Large intestine (tissue), 3 donors: ENCODE results near the gene TGM1. TPM values are rescaled to one million over a fixed set of nuclear protein-coding genes. Genes with fewer than 3 reads are reported as not detected.

Experiments used
- DNase-seq, 2 donors: peaks; one replicate each; pipeline versions ENCODE4 v3.0.0 to v3.0.0-alpha.2; 2013
- H3K27ac ChIP-seq: one replicate; pipeline ENCODE4 v1.5.1; 2013; ENCODE audit warnings: low read length
- H3K27me3 ChIP-seq: 2 replicates; pipeline ENCODE4 v1.6.1; 2013; ENCODE audit warnings: low read length; ENCODE audit not compliant: control insufficient read depth, insufficient read depth
- H3K36me3 ChIP-seq: 2 replicates; pipeline ENCODE4 v1.6.1; 2013; ENCODE audit warnings: low read length; ENCODE audit not compliant: control insufficient read depth, insufficient read depth
- H3K4me1 ChIP-seq: one replicate; pipeline ENCODE4 v1.6.1; 2013; ENCODE audit warnings: low read length; ENCODE audit not compliant: control insufficient read depth, insufficient read depth
- H3K4me3 ChIP-seq: one replicate; pipeline ENCODE4 v1.5.1; 2013; ENCODE audit warnings: low read length
- H3K9me3 ChIP-seq: one replicate; pipeline ENCODE4 v1.6.1; 2013; ENCODE audit warnings: mild to moderate bottlenecking, low read depth, low read length, moderate library complexity; ENCODE audit not compliant: control insufficient read depth
- WGBS: methylation state at CpG from one replicate; pipeline ENCODE4 v1.1.5; 2013; ENCODE audit warnings: low lambda C conversion rate; ENCODE audit not compliant: insufficient coverage; 5-methylcytosine and 5-hydroxymethylcytosine counted together
- polyA plus RNA-seq: library from polyadenylated mRNA; unstranded; fragments of 120-200 nt; gene quantifications from one replicate; pipeline ENCODE4 v1.2.1, GENCODE V29; 2013

The TGM1 gene
- polyA plus RNA-seq, 1 donor = 8.6 TPM

DNA sequence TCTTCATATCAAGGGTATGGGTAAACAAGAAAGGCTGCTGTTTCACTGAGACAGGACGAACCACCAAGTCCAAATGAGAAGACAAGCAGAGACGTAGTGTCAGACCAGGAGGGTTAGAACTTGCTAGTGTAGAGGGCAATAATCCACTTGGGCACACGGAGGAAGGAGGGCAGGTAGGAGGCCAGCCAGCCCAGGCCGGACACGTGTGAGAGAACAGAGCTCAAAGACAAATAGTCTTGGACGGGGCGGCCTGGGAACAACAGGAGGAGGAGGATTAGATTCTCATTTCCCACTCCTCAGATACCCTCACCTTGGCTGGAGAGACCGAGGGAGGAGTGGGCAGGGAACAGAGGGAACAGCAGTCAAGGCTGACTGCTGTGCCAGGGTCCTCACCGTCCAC, 27.8 kb upstream of the TGM1 start:
- no CpG with 5 or more reads among the region's 9 CpGs for WGBS
- H3K4me1 ChIP-seq = no peaks in the 10 kb centered on the region
- DNase-seq = no peak
- peaks cover 46% of the 10 kb centered on the region for H3K36me3 ChIP-seq
- no peaks in the 10 kb centered on the region for H3K27me3 ChIP-seq
- H3K4me3 ChIP-seq = no peak overlapping the region
- no peaks in the 10 kb centered on the region for H3K9me3 ChIP-seq
- no peak overlapping the region for H3K27ac ChIP-seq

DNA sequence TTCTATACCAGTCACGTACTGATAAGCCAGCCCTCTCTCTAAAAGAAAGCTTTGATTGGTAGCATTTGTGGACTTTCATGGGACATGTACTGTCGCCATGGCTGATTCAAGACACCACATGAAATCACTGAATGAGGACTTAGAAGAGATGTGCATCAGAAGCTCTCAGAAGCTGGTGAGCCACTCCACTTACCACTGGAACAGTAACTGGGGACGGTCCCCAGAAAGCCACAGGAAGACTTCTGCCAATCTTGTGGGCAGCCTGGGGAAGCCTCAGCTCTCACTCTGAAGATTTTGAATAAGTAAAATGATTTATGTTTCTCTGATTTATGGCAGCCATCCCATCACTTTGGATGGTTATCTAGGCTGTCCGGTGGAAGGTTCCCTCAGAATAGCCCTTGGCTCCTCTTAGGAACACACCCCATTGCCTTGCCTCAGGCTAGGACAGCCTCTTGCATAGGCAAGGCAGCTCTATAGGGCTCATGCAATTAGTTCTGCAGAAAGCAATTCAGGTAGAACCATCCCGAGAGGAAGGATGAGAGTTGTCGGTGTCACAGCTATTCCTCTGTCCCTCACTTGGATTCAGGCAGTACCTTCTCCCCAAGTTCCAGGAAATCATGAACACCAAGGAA, 26.8 kb upstream of the TGM1 start:
- H3K36me3 ChIP-seq = peaks cover 40% of the 10 kb centered on the region
- DNase-seq = no peak
- WGBS = no CpG with 5 or more reads among the region's 6 CpGs
- H3K4me1 ChIP-seq = no peaks in the 10 kb centered on the region
- H3K9me3 ChIP-seq = no peaks in the 10 kb centered on the region
- no peak overlapping the region for H3K27ac ChIP-seq
- H3K27me3 ChIP-seq = no peaks in the 10 kb centered on the region
- no peak overlapping the region for H3K4me3 ChIP-seq

DNA sequence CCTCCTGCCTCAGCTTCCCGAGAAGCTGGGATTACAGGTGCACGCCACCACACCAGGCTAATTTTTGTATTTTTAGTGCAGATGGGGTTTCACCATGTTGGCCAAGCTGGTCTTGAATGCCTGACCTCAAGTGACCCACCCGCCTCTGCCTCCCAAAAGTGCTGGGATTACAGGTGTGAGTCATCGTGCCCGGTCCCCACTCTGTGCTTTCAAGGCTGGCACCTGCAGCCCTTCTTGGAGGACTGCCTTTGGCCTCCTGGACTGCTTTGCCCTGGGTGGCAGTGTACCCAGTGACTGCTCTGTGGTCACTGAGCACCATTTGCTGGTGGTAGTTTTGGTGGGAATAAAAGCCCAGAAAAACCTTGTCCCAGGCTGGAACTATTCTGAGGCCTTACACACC, 24.0 kb upstream of the TGM1 start:
- Histone ChIP-seq H3K4me3 (no peak overlapping the region), H3K27ac (no peak overlapping the region), H3K36me3 (peaks cover 29% of the 10 kb centered on the region), H3K27me3 (no peaks in the 10 kb centered on the region), H3K4me1 (no peaks in the 10 kb centered on the region), H3K9me3 (no peaks in the 10 kb centered on the region)
- WGBS = no CpG with 5 or more reads among the region's 5 CpGs
- no peak for DNase-seq

DNA sequence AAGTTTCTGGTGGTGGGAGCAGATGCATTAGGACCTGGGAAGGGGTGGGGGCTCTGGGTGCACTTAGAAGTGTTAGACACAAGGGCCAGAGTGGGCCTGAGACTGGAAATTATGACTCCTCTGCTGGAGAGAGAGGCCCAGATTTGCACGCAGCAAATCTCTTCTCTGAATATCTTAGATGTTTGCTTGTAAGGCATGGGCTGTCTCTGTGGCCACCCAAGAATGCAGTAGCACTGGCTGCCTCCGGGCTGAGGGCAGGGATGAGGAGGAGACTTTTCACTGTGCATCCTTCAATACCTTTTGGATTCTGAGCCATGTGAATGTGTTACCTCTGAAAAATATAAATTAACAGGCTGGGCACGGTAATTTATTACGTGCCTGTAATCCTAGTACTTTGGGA, 22.4 kb upstream of the TGM1 start:
- H3K9me3 ChIP-seq = no peaks in the 10 kb centered on the region
- no peak overlapping the region for H3K4me3 ChIP-seq
- H3K27ac ChIP-seq = no peak overlapping the region
- no peaks in the 10 kb centered on the region for H3K27me3 ChIP-seq
- peaks cover 13% of the 10 kb centered on the region for H3K36me3 ChIP-seq
- DNase-seq = no peak
- whole genome bisulfite sequencing = no CpG with 5 or more reads among the region's 4 CpGs
- H3K4me1 ChIP-seq = no peaks in the 10 kb centered on the region

DNA sequence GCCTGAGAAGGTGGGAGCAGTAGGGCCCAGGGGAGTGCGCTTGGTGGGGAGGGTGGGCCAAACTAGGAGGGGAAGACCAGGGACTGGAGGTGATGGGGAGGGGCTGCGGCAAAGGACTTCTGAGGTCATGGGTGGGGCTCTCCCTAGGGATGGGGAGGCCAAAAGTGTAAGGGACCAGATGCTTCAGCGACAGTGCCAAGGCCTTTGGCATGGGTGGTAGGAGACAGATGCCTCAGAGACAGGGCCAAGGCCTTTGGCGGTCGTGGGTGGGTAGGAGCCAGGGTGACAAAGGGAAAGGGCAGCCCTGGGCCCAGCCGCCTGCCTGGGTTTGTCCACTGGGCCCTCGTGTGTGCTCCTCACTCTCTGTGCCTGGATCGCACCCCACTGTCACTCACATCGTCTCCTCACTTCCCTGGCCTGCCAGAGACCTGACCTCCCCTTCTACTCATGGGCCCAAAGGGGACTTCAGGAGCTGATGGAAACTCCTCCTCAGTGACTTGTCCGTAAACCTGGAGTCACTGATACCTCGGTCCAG, 21.6 kb upstream of the TGM1 start:
- H3K4me3 ChIP-seq = no peak overlapping the region
- peaks cover 5% of the 10 kb centered on the region for H3K36me3 ChIP-seq
- no peak for DNase-seq
- no peaks in the 10 kb centered on the region for H3K4me1 ChIP-seq
- no peak overlapping the region for H3K27ac ChIP-seq
- H3K9me3 ChIP-seq = no peaks in the 10 kb centered on the region
- H3K27me3 ChIP-seq = no peaks in the 10 kb centered on the region
- WGBS = no CpG with 5 or more reads among the region's 11 CpGs

DNA sequence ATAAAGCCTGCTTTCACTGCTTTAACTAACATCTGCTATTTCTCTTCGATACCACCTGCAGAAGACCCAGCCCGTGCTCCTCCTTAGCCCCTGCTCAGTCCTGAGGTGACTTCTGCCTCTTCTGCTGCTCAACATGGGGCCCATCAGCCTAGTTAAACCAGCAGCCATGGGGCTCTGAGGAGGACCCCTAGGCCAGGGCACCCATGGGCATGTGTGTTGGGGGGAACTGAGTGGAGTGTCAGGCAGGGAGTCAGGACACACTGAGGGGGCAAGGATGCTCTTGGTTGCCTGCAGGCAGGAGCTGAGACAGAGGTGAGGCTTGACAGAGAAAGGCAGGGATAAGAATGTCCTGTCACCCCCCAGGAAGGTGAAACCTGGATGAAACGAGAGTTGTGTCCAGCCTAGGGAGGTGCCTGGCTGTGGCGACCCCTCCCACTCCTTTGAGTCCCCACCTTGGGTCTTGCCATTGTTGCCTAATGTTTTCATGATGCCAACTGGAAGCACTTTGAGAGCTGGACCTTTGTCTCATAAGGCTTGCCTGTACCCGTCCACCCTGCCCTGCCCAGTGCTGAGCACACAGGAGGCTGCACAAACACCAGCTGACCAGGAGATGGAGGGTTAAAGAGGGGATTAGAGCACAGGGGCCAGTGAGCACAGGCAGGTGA, 21.0 kb upstream of the TGM1 start:
- no peak overlapping the region for H3K27ac ChIP-seq
- no CpG with 5 or more reads among the region's 5 CpGs for WGBS
- H3K27me3 ChIP-seq = no peaks in the 10 kb centered on the region

DNA sequence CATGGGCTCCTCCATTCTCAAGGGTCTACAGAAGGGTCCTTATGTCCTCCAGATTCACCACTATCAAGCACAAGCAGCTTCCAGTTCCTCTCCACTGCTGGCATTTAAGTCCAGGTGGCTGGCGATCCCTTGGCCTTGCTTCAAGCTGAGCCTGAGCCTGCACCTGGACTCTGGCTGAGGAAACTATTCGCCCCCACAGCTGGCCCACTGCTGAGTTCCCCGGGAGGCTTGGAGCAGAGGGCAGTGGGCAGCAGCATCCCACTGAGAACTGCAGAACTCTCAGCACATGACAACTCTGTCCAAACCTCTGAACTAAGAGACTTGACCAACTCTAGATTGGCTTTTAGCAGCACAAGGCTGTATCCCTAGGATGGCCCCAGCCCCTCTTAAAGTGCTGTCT, 19.8 kb upstream of the TGM1 start:
- H3K36me3 ChIP-seq = no peaks in the 10 kb centered on the region
- no peaks in the 10 kb centered on the region for H3K4me1 ChIP-seq
- H3K4me3 ChIP-seq = no peak overlapping the region
- no peaks in the 10 kb centered on the region for H3K9me3 ChIP-seq
- no CpG with 5 or more reads among the region's 3 CpGs for WGBS
- no peaks in the 10 kb centered on the region for H3K27me3 ChIP-seq
- H3K27ac ChIP-seq = no peak overlapping the region
- DNase-seq = no peak

More for the DNA sequence above, 21.0 kb upstream of the TGM1 start:
- DNase-seq = no peak
- H3K4me1 ChIP-seq = no peaks in the 10 kb centered on the region
- no peaks in the 10 kb centered on the region for H3K9me3 ChIP-seq
- no peaks in the 10 kb centered on the region for H3K36me3 ChIP-seq
- no peak overlapping the region for H3K4me3 ChIP-seq

DNA sequence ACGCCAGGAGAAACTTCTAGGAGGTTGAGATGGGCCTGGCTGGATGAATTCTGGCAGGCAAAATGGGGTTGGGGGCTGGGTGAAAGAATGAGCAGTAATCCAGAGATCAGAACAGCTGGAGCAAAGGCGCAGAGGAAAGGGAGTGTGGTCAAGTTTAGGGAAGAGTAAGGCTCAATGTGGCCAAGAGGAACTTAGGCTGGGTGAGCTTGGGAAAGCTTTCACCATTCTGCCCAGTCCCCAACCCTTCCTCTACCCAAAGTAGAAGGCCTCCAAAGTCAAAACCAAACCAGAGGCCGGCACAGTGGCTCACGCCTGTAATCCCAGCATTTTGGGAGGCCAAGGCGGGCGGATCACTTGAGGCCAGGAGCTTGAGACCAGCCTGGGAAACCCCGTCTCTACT, 18.7 kb upstream of the TGM1 start:
- H3K9me3 ChIP-seq = no peaks in the 10 kb centered on the region
- 100% methylated on average over 1 of the region's 7 CpGs for WGBS
- no peaks in the 10 kb centered on the region for H3K27me3 ChIP-seq
- H3K36me3 ChIP-seq = no peaks in the 10 kb centered on the region
- no peak for DNase-seq
- no peaks in the 10 kb centered on the region for H3K4me1 ChIP-seq
- no peak overlapping the region for H3K4me3 ChIP-seq
- H3K27ac ChIP-seq = no peak overlapping the region

DNA sequence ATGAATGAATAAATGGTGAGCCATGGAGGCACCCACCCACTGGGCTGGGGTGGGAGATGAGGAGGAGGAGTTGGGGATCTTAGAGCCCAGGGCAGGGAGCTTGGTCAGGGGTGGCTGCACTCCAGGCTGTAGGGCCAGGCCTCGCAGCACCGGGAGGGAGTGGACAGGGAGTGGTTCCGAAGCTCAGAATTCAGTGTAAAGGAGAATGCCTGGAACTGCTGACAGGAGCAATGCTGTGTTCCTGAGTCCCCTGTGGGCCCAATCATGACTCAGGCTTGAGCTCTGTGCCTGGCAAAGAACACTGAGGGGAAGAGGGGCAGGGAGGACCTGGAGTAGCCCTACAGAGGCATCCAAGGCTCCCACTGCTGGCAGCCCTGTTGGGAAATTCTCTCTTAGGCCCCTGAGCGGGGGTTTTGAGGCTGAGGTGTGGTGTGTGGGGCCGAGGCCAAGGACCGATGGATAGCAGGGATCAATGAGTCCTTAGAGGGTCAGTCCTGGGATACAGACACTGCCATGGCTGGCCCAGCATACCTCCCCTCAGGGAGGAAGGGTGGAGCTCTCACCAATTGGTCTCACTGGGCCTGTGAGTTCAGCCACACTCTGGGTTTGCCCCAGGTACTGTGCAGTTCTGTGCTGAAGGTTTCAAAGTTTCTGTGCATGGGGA, 18.0 kb upstream of the TGM1 start:
- Histone ChIP-seq H3K27me3 (no peaks in the 10 kb centered on the region), H3K36me3 (no peaks in the 10 kb centered on the region), H3K4me1 (no peaks in the 10 kb centered on the region), H3K4me3 (no peak overlapping the region), H3K9me3 (no peaks in the 10 kb centered on the region), H3K27ac (no peak overlapping the region)
- no peak for DNase-seq
- WGBS = no CpG with 5 or more reads among the region's 6 CpGs

DNA sequence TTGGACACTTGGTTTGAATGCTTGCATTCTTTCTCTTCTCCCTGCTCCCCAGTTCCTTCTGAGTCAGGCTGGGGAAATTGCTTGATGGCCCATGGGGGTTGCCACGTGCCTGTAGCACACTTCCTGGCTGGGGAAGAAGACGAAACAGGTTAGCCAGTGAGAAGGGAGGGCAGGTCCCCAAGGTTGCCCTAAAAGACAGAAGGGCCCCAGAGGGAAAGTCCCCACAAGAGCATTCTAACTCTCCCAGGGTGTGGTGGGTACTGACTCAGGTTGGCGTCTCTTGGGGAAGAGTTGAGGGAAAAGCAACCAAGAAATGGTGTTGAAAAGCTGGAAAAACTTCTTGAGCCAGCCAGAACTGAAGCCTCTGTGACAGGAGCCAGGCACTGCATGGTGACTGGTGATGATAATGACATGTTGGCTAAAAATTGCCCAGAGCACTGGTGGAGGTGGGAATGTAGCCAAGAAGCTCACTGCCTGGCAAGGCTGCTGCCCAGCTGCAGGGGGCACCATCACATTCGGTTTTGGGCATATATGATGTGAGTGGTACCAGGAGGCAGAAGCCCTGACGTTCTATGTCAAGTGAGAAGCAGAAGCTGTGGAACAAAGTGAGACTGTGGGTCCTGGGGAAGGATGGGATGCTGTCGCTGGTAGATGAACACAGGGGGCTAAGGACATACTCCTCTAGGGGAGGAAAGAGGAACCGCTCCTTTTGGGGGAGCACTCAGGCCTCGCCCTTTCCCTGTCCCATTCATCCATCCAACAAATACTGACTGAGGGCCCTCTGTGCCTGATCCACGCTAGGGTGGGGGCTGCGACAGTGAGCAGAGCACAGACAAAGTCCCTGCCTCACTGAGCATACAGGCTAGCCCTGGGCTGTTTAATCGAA, 16.6 kb upstream of the TGM1 start:
- Histone ChIP-seq H3K36me3 (no peaks in the 10 kb centered on the region), H3K4me1 (no peaks in the 10 kb centered on the region), H3K27me3 (no peaks in the 10 kb centered on the region), H3K27ac (no peak overlapping the region), H3K4me3 (no peak overlapping the region), H3K9me3 (no peaks in the 10 kb centered on the region)
- no CpG with 5 or more reads among the region's 11 CpGs for WGBS
- DNase-seq = no peak
